ENCODE measurements around the gene SHLD1.
"Not testable (repeated sequence)": the region's sequence is repeated elsewhere in the genome, so short reads cannot be mapped to it uniquely, and the experiment has no call there.

DNA sequence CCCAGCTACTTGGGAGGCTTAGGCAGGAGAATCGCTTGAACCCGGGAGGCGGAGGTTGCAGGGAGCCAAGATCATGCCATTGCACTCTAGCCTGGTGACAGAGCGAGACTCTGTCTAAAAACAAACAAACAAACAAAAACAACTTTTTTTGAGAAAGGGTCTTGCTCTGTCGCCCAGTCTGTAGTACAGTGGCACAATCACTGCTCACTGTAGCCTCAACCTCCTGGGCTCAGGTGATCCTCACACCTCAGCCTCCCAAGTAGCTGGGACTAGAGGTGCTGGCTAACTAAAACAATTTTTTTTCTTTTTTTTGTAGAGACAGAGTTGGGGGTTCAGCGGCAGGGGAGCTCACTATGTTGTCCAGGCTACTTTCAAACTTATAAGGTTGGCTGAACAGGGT lies 28.8 kb upstream of the SHLD1 start:
- TF ChIP-seq, protein P1, sequence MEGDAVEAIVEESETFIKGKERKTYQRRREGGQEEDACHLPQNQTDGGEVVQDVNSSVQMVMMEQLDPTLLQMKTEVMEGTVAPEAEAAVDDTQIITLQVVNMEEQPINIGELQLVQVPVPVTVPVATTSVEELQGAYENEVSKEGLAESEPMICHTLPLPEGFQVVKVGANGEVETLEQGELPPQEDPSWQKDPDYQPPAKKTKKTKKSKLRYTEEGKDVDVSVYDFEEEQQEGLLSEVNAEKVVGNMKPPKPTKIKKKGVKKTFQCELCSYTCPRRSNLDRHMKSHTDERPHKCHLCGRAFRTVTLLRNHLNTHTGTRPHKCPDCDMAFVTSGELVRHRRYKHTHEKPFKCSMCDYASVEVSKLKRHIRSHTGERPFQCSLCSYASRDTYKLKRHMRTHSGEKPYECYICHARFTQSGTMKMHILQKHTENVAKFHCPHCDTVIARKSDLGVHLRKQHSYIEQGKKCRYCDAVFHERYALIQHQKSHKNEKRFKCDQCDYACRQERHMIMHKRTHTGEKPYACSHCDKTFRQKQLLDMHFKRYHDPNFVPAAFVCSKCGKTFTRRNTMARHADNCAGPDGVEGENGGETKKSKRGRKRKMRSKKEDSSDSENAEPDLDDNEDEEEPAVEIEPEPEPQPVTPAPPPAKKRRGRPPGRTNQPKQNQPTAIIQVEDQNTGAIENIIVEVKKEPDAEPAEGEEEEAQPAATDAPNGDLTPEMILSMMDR (IDR thresholded peaks at IDR 0.05; ENCODE audit: poor library complexity): not testable (repeated sequence)
- TF ChIP-seq EZH2 (IDR thresholded peaks at IDR 0.05; ENCODE audit: borderline replicate concordance); EZH2phosphoT487 (IDR thresholded peaks at IDR 0.05; ENCODE audit: low read depth, severe bottlenecking, unreplicated experiment): not testable (repeated sequence)
